Measurements from ENCODE around the gene ANXA4. TPM values are rescaled to one million over a fixed set of nuclear protein-coding genes. Genes with fewer than 3 reads are reported as not detected.
A peak's percentile ranks its signal among the peaks of the same experiment; 100 is the strongest.

ANXA4 gene
- total and polyA plus RNA-seq, 2 of the 13 experiments (the other 11 are each of a cell fraction or from before 2014, with no cell fraction given): 155 to 168 TPM

GRCh38 chr2:69781321-69782248 is 39.7 kb downstream of the ANXA4 start (continued):
- TF ChIP-seq, protein P1, sequence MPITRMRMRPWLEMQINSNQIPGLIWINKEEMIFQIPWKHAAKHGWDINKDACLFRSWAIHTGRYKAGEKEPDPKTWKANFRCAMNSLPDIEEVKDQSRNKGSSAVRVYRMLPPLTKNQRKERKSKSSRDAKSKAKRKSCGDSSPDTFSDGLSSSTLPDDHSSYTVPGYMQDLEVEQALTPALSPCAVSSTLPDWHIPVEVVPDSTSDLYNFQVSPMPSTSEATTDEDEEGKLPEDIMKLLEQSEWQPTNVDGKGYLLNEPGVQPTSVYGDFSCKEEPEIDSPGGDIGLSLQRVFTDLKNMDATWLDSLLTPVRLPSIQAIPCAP (CRISPR knock-in tag; IDR thresholded peaks at IDR 0.05; ENCODE audit: low read depth): no peak
- TF ChIP-seq CEBPG (CRISPR knock-in tag; IDR thresholded peaks at IDR 0.05) (peak; percentile 98), TARDBP (CRISPR knock-in tag; IDR thresholded peaks at IDR 0.05) (peak; percentile 97), ZNF230 (CRISPR knock-in tag; IDR thresholded peaks at IDR 0.05) (no peak), TRIM22 (IDR thresholded peaks at IDR 0.05) (no peak), ZNF720 (CRISPR knock-in tag; IDR thresholded peaks at IDR 0.05) (no peak), ZFP91 (CRISPR knock-in tag; IDR thresholded peaks at IDR 0.05; ENCODE audit: borderline replicate concordance) (no peak), ZNF205 (CRISPR knock-in tag; IDR thresholded peaks at IDR 0.05) (0 out of 2 replicates have a peak, but pooled peaks have one; percentile 54), TCF7L2 (IDR thresholded peaks at IDR 0.05; ENCODE audit: low read depth, low read length) (peak; percentile 26; the same call in 1 of the 2 replicates), ZNF337 (CRISPR knock-in tag; IDR thresholded peaks at IDR 0.05; ENCODE audit: borderline replicate concordance, low read depth) (peak; percentile 82; the same call in 1 of the 2 replicates), ESRRA (CRISPR knock-in tag; IDR thresholded peaks at IDR 0.05; ENCODE audit: low read depth) (peak; percentile 77), SMYD3 (CRISPR knock-in tag; IDR thresholded peaks at IDR 0.05) (peak; percentile 89; the same call in 1 of the 2 replicates), GTF3A (CRISPR knock-in tag; conservative IDR thresholded peaks at IDR 0.05) (no peak), ZFP41 (CRISPR knock-in tag; IDR thresholded peaks at IDR 0.05; ENCODE audit: borderline replicate concordance) (no peak), SETDB1 (CRISPR knock-in tag; IDR thresholded peaks at IDR 0.05; ENCODE audit: borderline replicate concordance) (no peak), CHD2 (IDR thresholded peaks at IDR 0.05; ENCODE audit: low read depth, low read length) (no peak), ZNF343 (CRISPR knock-in tag; IDR thresholded peaks at IDR 0.05) (no peak)
- TF ChIP-seq, protein P2, sequence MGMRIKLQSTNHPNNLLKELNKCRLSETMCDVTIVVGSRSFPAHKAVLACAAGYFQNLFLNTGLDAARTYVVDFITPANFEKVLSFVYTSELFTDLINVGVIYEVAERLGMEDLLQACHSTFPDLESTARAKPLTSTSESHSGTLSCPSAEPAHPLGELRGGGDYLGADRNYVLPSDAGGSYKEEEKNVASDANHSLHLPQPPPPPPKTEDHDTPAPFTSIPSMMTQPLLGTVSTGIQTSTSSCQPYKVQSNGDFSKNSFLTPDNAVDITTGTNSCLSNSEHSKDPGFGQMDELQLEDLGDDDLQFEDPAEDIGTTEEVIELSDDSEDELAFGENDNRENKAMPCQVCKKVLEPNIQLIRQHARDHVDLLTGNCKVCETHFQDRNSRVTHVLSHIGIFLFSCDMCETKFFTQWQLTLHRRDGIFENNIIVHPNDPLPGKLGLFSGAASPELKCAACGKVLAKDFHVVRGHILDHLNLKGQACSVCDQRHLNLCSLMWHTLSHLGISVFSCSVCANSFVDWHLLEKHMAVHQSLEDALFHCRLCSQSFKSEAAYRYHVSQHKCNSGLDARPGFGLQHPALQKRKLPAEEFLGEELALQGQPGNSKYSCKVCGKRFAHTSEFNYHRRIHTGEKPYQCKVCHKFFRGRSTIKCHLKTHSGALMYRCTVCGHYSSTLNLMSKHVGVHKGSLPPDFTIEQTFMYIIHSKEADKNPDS (CRISPR knock-in tag; IDR thresholded peaks at IDR 0.05): peak; percentile 84; the same call in 1 of the 2 replicates
- TF ChIP-seq, protein P3, sequence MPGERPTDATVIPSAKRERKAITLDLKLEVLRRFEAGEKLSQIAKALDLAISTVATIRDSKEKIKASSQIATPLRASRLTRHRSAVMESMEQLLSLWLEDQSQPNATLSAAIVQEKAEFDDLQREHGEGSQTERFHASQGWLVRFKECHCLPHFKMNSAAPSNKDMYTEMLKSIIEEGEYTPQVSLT (CRISPR knock-in tag; IDR thresholded peaks at IDR 0.05; ENCODE audit: borderline replicate concordance, low read depth): no peak
- TF ChIP-seq, protein P4, sequence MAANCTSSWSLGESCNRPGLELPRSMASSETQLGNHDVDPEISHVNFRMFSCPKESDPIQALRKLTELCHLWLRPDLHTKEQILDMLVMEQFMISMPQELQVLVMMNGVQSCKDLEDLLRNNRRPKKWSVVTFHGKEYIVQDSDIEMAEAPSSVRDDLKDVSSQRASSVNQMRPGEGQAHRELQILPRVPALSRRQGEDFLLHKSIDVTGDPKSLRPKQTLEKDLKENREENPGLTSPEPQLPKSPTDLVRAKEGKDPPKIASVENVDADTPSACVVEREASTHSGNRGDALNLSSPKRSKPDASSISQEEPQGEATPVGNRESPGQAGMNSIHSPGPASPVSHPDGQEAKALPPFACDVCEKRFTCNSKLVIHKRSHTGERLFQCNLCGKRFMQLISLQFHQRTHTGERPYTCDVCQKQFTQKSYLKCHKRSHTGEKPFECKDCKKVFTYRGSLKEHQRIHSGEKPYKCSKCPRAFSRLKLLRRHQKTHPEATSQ (CRISPR knock-in tag; IDR thresholded peaks at IDR 0.05; ENCODE audit: borderline replicate concordance): peak; percentile 82; the same call in 1 of the 2 replicates

Data from HepG2 (cell line).